HG03135 (cell line): ENCODE data around the gene STEAP4.
"Not testable (repeated sequence)": the region's sequence is repeated elsewhere in the genome, so short reads cannot be mapped to it uniquely, and the experiment has no call there.

Experiments
- ATAC-seq: cut with Tn5 transposase; IDR thresholded peaks from one replicate; pipeline ENCODE4 v1.9.1; 2021; ENCODE audit warnings: mild to moderate bottlenecking, moderate library complexity; ENCODE audit not compliant: unreplicated experiment

Gene STEAP4

DNA sequence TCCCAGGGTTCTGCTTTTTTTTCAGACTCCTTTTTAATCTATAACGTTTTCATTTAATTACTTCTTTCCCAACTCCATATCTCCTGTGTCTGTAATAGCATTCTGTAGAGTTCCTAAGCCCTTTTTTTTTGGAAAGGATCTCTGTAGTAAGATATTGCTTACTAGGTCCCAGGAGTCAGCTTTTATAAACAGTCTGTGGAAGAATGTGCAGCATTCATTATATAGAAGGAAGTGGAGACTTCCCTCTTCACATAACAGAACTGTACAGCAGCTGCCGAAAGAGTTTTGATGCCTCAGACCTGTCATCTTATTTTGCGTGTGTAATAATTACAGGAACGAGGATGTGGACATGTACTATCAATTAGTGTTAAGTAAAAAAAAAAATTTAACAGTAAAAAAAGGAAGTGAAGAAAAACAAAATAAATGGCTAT lies 7.4 kb upstream of the STEAP4 start:
- ATAC-seq, result no peak

DNA sequence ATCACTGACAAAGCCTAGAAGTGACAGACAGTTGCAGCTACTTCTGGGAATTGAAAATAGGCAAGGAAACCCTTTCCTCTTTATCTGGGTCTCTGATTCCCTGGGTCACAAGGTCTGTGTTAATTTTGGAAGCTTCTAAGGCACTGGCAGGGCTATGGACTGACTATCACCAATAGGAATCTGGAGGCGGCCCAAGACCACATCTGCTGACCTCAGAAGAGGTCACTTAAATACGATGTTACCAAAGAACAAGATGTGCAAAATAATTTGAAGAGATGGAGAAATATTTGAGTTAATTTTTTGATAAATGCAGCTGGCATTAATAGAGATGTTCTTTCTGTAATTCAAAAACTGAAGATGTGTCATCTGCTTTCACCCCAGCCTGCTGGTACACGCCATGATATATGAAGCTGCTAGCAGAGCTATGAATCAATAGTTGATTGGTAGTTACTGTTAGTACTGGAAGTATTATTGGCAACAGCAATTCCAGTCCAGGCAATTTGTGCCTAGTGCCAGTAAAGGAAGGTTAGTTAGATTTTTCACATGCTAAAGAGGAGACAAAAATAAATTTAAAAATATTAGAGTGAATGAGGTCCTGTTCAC lies 5.5 kb upstream of the STEAP4 start:
- ATAC-seq, result no peak

DNA sequence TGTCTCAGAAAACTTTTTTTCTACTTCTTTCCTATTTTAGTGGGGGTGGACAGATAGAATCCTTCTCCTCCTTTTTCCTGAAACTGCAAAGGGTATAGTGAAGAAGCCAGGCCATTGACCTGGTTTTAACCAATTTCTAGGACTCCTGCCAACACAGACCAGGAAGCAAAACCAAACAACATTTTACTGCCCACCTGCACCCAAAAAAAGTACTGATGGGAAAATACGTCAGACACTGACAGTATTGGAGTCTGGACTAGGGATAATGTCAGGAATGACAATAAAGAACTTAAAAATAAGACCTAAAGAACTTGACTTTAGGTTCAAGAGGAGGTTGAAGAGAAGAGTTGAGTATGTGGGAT lies 5.0 kb upstream of the STEAP4 start:
- no peak for ATAC-seq

DNA sequence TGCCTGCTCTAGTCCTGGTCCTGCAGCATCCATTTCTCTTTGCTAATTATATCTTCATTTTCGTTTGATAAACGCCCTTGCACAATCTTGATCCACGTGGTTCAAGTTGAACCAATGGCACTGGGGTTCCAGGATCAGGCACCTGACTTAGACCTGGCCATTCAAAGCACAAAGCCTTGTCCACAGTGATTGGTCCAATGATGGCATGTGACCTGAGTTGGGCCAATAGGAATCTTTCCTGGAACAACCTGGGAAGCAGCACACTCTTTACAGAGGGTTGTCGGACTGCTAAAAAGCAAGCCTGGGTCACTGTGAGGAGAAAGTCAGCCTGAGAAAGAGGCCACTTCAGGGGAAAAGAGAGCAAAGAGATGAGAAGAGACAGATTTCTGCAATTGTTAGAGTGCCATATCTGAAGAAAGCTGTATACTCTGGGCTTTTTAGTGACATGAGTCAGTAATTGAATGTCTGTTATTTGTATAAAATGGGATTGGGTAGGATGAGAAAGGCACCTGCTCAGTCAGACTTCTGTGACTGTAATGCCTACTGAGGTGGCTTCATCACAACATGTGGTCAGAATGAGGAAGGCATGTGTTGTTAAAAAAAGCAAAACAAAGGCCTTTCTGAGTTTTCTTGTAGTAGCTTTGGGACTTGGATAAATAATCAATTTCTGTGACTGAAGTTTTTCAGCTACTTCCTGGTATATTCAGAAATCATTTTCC lies 4.4 kb upstream of the STEAP4 start:
- ATAC-seq, result no peak

DNA sequence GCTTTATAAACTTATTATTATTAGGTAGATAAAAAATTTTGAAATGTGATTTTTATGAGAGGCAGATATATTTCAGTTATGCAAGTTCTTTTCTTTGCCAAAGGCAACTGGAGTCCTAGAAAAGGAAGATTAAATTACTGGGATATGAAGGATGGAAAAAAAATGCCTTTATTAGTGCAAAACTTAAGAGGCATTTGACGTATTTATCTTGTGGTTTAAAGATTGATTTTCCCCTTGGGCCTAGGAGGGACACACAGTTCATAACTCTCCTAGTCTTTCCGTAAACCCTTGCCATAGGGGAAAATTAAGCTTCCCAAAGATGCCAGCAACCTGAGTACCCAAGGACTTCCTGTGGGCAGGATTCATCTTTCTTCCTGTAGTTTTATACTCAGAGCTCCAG lies 3.1 kb upstream of the STEAP4 start:
- no peak for ATAC-seq

DNA sequence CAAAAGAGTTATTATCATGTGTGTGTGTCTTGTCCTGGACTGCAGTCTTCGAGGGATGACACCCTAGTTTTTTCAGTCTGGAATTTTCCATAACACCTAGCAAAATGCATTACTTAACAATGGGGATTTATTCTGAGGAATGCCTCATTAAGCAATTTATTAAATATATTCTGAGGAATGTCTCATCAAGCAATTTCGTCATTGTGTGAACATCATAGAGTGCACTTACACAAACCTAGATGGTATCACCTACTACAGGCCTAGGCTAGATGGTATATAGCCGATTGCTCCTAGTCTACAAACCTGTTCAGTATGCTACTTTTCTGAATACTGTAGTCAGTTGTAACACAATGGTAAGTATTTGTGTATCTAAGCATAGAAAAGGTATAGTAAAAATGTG lies 1.1 kb upstream of the STEAP4 start:
- ATAC-seq, result no peak

DNA sequence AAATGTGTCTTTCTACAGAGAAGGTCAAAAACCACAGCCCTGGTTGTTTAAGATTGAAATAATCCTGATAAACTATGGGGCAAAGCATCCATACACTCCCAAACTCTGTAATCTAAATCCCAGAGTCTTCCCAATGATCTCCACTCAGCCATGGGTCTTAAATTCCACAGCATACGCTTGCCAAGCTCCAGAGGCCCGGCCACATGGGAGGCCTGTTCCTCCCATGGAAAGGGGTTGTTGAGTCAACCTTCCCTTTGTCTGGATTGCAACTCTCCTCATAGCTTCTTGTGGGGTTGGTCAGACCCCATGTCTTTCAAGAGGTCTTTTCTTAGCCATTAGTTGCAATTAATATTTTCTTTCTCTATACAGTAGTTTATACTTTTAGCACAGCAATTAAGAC lies 718 bp upstream of the STEAP4 start:
- no peak for ATAC-seq

DNA sequence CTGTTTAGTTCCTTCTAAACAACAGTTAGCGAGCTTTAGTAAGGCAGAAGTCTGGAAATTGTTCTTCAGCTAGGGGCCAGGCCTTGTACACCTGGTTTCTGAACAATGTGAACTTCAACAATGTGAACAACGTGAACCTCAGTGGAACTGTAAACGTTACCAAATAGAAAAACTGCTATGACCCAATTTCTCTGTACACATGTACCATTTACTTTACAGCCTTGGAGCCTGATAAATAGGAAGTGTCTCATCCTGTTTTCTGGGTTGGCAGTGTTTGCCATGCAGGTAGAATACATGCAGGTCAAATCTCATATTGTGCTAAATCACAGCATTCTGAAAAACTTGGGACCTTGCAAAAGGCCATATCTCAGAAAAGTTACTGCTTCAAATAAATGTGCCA lies 1.6 kb downstream of the STEAP4 start:
- no peak for ATAC-seq

DNA sequence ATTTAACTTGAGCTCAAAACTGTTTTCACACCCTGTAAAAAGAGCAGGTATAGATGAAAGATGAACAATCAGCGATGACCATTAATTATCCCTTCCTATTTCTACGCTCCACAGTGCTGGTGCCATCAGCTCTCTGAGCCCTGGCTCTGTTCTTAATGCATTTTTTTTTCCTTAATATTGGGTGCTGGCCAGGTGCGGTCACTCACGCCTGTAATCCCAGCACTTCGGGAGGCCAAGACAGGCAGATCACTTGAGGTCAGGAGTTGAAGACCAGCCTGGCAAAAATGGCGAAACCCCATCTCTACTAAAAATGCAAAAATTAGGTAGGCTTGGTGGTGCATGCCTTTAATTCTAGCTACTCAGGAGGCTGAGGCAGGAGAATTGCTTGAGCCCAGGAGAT lies 4.2 kb downstream of the STEAP4 start:
- no peak for ATAC-seq

DNA sequence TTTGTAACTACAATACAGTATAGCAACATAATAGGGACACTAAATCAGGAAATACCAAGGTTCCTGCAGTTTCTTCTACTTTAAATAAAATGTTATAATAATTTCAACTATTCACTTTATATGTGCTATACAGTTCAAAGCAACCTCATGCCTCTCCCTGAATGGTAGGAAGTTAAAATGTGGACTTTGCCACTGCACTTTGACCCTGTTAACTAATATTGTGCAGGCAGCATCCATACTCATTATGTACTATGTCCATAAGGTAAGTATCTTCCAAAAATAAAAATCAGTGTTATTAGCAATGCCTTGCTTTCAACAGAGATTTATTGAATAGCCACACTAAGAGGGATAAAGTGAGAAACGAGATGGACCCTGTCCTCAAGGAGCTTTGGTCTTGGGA lies 4.8 kb downstream of the STEAP4 start:
- ATAC-seq, result no peak

DNA sequence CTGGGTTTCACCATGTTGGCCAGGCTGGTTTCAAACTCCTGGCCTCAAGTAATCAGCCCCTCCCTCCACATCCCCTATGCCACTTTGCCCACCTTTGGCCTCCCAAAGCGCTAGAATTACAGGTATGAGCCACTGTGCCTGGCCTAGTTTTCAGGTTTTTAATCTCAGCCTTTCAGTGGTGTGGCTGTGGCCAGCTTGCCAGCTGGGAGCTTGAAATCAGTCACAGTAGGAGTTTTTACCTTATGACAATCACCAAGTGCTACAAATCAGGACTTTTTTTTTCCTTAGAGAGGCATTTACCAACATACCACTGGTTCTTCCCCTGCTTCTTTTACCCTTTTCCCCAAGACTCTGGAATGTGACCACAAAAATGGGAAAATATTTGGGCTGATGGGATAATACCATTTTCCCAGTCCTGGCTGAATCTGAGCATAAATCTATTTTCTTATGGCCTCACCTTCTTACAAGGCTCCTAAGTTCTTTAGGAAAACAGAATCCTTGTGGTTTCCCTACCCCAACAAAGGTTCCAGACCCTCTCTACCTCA lies 6.2 kb downstream of the STEAP4 start:
- ATAC-seq, result no peak

DNA sequence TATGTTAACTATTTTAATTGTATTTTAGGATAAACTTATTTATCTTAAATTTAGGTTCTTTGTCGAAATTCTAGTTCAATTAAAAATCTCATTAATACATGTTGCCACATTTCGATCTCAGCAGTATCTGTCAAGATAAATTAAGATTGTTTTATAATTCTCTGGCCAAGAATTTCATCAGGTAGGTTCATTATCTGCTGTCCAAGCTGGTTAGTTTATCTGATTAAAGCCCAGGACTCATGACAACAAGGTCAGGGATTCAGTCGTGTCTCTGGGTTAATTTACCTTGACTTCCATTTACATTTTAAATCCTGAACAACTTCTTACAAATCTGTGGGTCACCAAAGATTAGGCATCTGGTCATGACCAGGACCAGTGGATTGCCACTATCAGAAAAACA lies 7.6 kb downstream of the STEAP4 start:
- no peak for ATAC-seq

DNA sequence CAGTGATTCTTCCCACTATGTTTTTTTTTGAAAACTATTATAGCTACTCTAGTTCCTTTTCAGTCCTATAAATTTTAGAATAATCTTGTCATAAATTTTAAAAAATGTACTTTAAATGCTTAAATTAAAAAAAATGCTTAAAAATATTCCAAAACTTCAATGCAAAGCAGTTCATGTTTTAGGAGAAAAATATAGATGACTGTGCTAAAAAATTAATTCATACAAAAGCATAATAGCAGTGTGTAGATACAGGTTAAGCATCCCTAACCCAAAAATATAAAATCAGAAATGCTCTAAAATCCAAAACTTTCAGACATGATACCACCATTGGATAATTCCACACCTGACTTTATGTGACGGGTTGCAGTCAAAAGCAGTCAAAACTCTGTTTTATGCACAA lies 12.8 kb downstream of the STEAP4 start:
- ATAC-seq, result no peak

DNA sequence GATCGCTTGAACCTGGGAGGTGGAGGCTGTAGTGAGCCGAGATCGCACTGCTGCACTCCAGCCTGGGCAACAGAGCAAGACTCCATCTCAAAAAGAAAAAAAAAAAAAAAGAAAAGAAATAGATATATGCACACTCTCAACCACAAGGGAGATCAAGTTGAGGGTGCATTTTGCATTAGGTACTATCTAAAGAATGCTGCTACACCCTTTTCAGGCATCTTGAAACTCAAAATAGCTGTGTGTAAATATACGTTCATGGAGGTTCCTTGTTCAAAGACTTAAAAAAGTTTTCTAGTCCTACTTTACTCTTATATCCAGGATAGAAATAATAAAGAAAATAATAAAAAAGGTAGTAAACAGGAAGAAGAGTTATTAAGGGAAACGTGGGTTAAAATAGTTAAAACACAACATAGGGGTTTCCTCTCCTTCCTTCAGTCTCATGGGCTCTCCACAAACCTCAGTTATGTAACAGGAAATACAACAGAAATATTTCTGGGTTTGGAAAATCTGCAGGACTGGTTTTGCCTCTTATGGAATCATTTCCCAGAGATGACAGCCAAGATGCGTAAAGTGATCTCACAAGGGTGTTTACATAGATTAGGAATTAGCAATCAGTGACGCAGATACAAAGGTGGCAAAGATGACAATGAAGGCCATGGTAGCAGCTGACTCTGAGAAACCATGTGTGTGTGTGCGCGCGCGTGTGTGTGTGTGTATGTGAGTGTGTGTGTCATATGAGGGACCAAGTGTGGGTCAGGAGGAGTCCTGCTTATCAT lies 15.1 kb downstream of the STEAP4 start:
- no peak for ATAC-seq

DNA sequence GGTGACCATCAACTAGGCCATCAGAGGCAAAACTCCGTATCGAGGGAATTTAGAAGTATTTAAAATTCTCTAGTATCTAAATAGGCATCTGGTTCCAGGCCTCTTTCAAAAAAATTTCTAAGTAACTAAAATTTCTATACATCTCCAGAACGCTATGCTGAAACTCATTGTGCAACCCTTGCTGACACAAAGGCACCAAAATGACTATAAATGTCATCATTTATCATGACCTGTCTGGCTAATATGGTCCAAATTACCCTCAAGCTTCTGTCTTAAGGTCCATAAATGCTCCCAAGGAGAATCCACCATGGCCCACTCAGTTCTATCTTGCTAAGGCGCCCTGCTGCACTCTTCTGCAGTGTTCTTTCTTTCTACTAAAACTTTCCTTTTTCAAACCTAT lies 16.2 kb downstream of the STEAP4 start:
- no peak for ATAC-seq

DNA sequence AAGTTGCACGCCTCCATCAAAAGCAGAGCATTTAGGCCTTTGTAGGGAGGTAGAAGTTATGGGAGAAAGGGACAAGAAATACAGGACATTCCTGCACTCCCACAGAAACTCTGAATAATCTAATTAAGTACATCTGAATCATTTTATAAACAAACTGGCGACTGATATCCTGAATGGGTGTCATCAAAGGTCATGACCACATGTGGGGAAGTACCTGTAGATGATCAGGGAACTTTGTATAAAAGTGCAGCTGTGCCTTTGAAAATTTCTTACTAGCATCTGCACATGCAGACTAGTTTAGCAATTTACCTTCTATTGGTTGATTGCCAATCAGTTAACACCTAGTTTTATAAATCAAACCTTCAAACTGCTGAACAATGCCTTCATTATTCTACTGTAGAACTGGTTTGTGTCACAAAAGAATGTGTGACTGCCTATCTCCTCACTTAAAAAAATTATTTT lies 17.1 kb downstream of the STEAP4 start:
- ATAC-seq, result no peak

DNA sequence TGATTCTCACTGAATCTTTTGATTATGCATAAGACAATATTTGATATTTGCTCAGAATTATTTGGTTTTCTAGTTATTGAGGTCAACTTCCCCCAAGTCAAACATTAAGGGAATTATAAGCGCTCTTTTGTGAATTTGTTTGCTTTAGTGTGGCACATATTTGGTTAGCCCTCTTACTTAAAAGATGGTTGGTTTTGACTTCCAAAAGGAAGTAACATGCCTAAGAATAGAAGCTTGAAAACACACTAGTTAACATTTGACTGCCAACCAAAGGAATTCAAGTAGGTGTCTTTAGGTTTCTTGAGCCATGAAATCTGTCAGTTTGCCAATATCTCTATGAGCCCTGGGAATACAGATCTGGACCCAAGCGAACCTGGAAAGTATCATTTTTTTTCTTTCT lies 24.9 kb downstream of the STEAP4 start:
- no peak for ATAC-seq

DNA sequence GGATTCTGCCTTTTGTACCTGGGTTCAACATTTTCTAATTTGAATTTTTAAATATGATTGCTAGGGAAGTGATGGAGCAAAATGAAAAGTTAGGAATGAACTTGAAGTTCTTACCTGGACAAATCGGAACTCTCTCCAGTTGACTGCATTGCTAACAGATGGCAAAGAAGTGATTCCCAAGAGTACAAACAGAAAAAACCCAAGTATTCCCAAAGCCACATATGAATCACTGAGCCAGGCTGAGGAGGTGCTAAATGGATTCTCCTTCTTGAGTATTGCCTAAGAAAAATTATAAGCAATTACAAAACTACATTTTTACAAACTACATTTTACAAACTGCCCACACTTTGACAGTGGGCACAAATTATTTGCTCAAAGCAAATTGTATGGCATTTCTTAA lies 25.9 kb downstream of the STEAP4 start:
- ATAC-seq, result no peak

DNA sequence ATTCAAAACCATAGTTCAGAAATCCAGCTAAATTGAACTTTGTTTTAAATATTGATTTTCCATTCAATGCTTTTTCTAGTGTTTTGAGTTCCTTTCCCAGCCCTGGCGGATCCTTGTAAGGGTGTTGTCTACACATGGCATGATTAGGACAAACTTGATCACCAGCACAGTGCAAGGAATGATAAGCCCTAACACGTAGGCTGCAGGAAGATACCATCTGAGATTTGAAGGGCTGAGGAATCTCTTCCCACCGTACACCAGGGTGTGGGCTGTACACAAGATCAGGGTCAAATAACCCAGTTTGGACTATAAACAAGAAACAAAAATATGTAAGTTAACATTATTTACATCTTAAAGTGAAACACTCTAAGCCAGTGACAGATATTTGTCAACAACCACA lies 27.4 kb downstream of the STEAP4 start:
- ATAC-seq, result no peak

DNA sequence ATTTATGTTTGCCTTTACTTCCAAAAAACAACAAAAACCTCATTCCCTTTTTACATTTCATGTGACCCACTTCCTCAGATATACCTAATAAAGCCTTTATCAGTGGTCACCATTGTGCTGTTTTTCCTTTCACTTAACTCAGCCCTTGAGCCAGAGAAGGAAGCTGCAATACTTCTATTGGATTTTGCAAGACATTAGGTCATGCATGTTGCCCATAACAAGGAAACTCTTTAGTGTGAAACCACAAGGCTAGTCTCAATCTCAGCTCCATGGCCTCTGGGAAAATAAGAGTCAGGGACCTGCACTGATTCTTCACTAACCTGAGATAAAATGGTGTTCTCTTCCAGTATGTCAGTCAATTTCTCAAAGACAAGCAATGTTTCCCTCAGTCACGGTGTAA lies 27.8 kb downstream of the STEAP4 start:
- ATAC-seq, result no peak

DNA sequence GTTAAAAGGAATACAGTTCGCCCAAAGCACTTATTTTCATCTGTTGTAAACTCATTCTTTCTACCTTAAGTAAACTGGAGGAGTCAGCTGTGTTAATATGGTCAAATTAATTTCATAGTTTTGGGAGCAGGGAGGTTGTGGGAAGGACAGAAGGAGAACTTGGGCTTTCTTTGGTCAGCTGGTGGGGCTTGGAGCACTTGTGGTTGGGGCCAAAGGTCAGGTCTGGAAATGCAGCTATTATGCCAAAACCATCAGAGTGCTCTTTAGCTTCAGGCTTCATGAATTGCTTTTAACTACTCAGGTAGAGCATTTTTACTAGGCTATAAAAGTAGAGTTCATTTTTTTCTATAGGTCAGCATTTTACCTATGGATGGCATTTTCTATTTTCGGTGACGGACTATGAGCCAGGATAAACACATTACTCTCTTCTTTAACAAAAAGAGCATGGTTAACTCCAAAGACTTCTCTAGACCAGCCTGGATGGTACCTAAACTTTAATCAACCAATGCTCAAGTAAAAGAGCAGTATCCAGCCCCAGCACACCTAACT lies 30.0 kb downstream of the STEAP4 start:
- no peak for ATAC-seq

DNA sequence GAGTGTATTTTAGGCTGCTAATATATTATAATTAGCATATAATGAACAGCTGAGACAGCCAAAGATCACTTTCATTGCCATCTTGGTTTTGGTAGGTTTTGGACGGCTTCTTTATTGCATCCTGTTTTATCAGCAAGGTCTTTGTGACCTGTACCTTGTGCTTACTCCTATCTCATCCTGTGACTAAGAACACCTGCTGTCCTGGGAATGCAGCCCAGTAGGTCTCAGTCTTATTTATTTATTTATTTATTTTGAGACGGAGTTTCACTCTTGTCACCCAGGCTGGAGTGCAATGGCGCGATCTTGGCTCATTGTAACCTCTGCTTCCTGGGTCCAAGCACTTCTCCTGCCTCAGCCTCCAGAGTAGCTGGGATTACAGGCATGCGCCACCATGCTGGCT lies 31.8 kb downstream of the STEAP4 start:
- ATAC-seq, result not testable (repeated sequence)
